GM21717 (cell line): ENCODE data around the gene PCDHA8.
"Not testable (repeated sequence)": the region's sequence is repeated elsewhere in the genome, so short reads cannot be mapped to it uniquely, and the experiment has no call there.

Source experiments
- ATAC-seq: cut with Tn5 transposase; IDR thresholded peaks from one replicate; pipeline ENCODE4 v1.9.1; 2021; ENCODE audit warnings: mild to moderate bottlenecking, moderate library complexity; ENCODE audit not compliant: unreplicated experiment

Gene PCDHA8

GRCh38 chr5:140828362-140828737, 12.6 kb upstream of the PCDHA8 start:
- no peak for ATAC-seq

- ATAC-seq: not testable (repeated sequence)
These were observed 11.2 kb upstream of the PCDHA8 start for GRCh38 chr5:140829511-140830501.

GRCh38 chr5:140833993-140834392, 7.0 kb upstream of the PCDHA8 start, which contains the start of gene PCDHA7:
TSS of gene PCDHA7 (plus strand) at chr5:140834269. CDS start at chr5:140834384, 115 bp downstream.
- ATAC-seq: no peak

- ATAC-seq: not testable (repeated sequence)
These were observed 6.5 kb upstream of the PCDHA8 start for GRCh38 chr5:140834439-140835008.

GRCh38 chr5:140835622-140836510, 5.1 kb upstream of the PCDHA8 start:
- no peak for ATAC-seq

- no peak for ATAC-seq
These were observed 2.1 kb downstream of the PCDHA8 start for GRCh38 chr5:140842798-140843733.

GRCh38 chr5:140848139-140849102, 7.4 kb downstream of the PCDHA8 start, which contains the start of gene PCDHA9:
TSS of gene PCDHA9 (plus strand) at chr5:140848382. CDS start at chr5:140848496, 114 bp downstream.
- ATAC-seq: not testable (repeated sequence)

- ATAC-seq: not testable (repeated sequence)
These were observed 9.0 kb downstream of the PCDHA8 start for GRCh38 chr5:140849831-140850634.

- no peak for ATAC-seq
These were observed 15.0 kb downstream of the PCDHA8 start, which contains the start of gene PCDHA10 for GRCh38 chr5:140855772-140856674. TSS of gene PCDHA10 (plus strand) at chr5:140855897. CDS start at chr5:140856049, 152 bp downstream.

- no peak for ATAC-seq
These were observed 16.4 kb downstream of the PCDHA8 start for GRCh38 chr5:140857177-140857986.

- ATAC-seq: no peak
These were observed 16.9 kb downstream of the PCDHA8 start for GRCh38 chr5:140857987-140858240.

GRCh38 chr5:140862441-140863295, 21.7 kb downstream of the PCDHA8 start:
- ATAC-seq: no peak

- no peak for ATAC-seq
These were observed 28.0 kb downstream of the PCDHA8 start, which contains the start of gene PCDHA11 for GRCh38 chr5:140868721-140869554. TSS of gene PCDHA11 (plus strand) at chr5:140868957. CDS start at chr5:140869104, 147 bp downstream.

GRCh38 chr5:140869555-140869886, 28.5 kb downstream of the PCDHA8 start:
- ATAC-seq: no peak
